Tibial nerve (tissue), 4 donors: ENCODE results near the gene RSPH1. TPM values are rescaled to one million over a fixed set of nuclear protein-coding genes. Genes with fewer than 3 reads are reported as not detected.

ENCODE experiments used
- DNase-seq, 2 donors: peaks; one replicate each; pipeline ENCODE4 v3.0.0-alpha.2; 2019; ENCODE audit warnings: low spot score in 2 of 2
- H3K27ac ChIP-seq, 4 donors: fragments of 200-600 bp; sonication (generic) in 3 of 4; one replicate each; pipeline ENCODE4 v1.5.1; 2017 to 2019; ENCODE audit warnings: mild to moderate bottlenecking in 1 of 4
- H3K27me3 ChIP-seq, 2 donors: fragments of 200-600 bp; sonication (generic) in 1 of 2; one replicate each; pipeline versions ENCODE4 v1.5.1 to v1.6.0; 2017 to 2019
- H3K36me3 ChIP-seq, 3 donors: fragments of 200-600 bp; sonication (generic); one replicate each; pipeline ENCODE4 v1.5.1; 2018 to 2019
- H3K4me1 ChIP-seq, 4 donors: fragments of 200-600 bp; sonication (generic) in 3 of 4; one replicate each; pipeline ENCODE4 v1.5.1; 2017 to 2019
- H3K4me3 ChIP-seq, 4 donors: fragments of 200-600 bp; sonication (generic) in 3 of 4; one replicate each; pipeline ENCODE4 v1.5.1; 2017 to 2019; ENCODE audit warnings: mild to moderate bottlenecking in 1 of 4, moderate library complexity in 1 of 4
- H3K9me3 ChIP-seq, 4 donors: fragments of 200-600 bp; sonication (generic) in 3 of 4; one replicate each; pipeline ENCODE4 v1.5.1; 2017 to 2019
- EP300 ChIP-seq, 2 donors: sonication (generic); formaldehyde crosslinking; IDR thresholded peaks; one replicate each; pipeline ENCODE4 v1.6.1; 2017; ENCODE audit warnings: antibody characterized with exemption in 2 of 2, mild to moderate bottlenecking in 1 of 2
- POLR2A ChIP-seq, 2 donors: fragments of 450-650 bp; IDR thresholded peaks; one replicate each; pipeline ENCODE4 v1.6.1; 2017; ENCODE audit warnings: antibody characterized with exemption in 2 of 2, mild to moderate bottlenecking in 2 of 2, moderate library complexity in 2 of 2
- WGBS, 2 donors: methylation state at CpG; one replicate each; pipeline ENCODE4 v1.1.5; 2018; 5-methylcytosine and 5-hydroxymethylcytosine counted together
- total RNA-seq, 4 donors: library from RNA; depleted of rRNA; stranded (reverse); fragments of >200 nt; gene quantifications; one replicate each; pipeline ENCODE4 v1.1.0, GENCODE V29; 2016
- TF ChIP-seq, protein P1 (sequence below), 5 experiments: fragments of 200-600 bp in 3 of 5; fragments of 450-650 bp in 2 of 5; sonication (generic) in 3 of 5; IDR thresholded peaks; one replicate each; pipeline ENCODE4 v1.5.1; 2016 to 2019; ENCODE audit warnings: antibody characterized with exemption in 5 of 5, mild to moderate bottlenecking in 3 of 5, moderate library complexity in 2 of 5

RSPH1 gene
- total RNA-seq, 4 donors from 2014 or later, result 0.21 to 1.7 TPM; not detected in 2

DNA sequence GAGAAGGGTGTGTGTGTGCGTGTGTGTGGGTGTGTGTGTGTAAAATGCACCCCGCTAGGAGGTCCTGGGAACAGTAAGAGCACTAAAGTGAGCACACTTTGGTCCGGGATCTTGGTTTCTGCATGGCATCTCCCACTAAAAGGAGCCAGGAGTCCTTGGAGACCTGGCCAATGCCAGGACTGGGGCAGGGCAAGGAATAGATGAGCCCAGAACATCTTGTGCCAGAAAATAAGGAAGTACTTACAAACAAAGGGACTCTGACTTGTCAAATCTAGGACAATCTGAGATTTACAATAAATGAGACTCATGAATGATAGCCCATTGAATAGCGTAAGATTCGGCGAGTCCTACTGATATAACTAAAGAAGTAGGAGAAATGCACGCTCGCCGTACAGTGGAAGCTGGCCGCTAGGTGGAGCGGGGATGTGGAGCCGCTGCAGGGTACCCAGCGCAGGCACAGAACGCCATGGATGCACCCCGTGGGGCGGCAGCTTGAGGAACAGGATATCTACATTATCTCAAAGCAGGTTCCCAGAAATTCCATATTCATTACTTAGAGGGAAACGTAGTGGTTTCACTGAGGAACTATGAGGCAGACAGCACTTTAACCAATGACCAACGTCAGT is 24.7 kb upstream of the RSPH1 start:
- no peak overlapping the region for H3K4me3 ChIP-seq
- H3K4me1 ChIP-seq, result peaks cover 0 to 28% (median 11%) of the 10 kb centered on the region in 4 donors
- 81 to 83% methylated on average over 18 of the region's 18 CpGs for WGBS, 2 donors
- no peak for DNase-seq
- H3K27ac ChIP-seq, result peak overlapping the region in 1 of 4 donors; percentile 46
- no peaks in the 10 kb centered on the region for H3K9me3 ChIP-seq
- H3K27me3 ChIP-seq, result no peaks in the 10 kb centered on the region
- H3K36me3 ChIP-seq, result peaks cover 0 to 24% (median 0%) of the 10 kb centered on the region in 3 donors
- TF ChIP-seq, protein P1, sequence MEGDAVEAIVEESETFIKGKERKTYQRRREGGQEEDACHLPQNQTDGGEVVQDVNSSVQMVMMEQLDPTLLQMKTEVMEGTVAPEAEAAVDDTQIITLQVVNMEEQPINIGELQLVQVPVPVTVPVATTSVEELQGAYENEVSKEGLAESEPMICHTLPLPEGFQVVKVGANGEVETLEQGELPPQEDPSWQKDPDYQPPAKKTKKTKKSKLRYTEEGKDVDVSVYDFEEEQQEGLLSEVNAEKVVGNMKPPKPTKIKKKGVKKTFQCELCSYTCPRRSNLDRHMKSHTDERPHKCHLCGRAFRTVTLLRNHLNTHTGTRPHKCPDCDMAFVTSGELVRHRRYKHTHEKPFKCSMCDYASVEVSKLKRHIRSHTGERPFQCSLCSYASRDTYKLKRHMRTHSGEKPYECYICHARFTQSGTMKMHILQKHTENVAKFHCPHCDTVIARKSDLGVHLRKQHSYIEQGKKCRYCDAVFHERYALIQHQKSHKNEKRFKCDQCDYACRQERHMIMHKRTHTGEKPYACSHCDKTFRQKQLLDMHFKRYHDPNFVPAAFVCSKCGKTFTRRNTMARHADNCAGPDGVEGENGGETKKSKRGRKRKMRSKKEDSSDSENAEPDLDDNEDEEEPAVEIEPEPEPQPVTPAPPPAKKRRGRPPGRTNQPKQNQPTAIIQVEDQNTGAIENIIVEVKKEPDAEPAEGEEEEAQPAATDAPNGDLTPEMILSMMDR (IDR thresholded peaks at IDR 0.05), result no peak
- TF ChIP-seq POLR2A (IDR thresholded peaks at IDR 0.05), result no peak

DNA sequence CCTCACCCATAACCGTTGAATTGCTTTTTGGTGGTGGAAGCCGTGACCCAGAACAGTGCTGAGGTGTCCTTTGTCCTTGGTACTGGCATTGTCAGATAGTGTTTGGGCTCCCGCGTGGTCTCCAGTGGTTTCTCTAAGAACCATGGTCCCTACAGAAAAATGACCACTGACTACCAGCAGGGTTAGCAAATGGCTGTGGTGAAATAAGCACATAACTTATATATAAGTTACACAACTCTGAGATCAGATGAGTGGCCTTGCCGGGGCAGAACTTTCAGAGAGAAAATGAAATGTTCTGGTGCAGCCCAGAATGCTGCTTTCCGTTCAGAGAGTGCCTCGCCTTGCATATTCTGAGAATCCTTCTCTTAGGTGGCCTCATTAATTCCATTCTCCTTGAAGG is 22.6 kb upstream of the RSPH1 start:
- H3K9me3 ChIP-seq, result no peaks in the 10 kb centered on the region
- WGBS, 2 donors, result 87 to 89% methylated on average over 7 of the region's 7 CpGs
- TF ChIP-seq, protein P1 (IDR thresholded peaks at IDR 0.05), result no peak
- TF ChIP-seq EP300 (IDR thresholded peaks at IDR 0.05) (no peak), POLR2A (IDR thresholded peaks at IDR 0.05) (no peak)
- peaks cover 0 to 24% (median 2%) of the 10 kb centered on the region in 4 donors for H3K4me1 ChIP-seq
- H3K4me3 ChIP-seq, result no peak overlapping the region
- no peaks in the 10 kb centered on the region for H3K27me3 ChIP-seq
- no peak overlapping the region for H3K27ac ChIP-seq
- DNase-seq, result no peak
- peaks cover 0 to 24% (median 0%) of the 10 kb centered on the region in 3 donors for H3K36me3 ChIP-seq

DNA sequence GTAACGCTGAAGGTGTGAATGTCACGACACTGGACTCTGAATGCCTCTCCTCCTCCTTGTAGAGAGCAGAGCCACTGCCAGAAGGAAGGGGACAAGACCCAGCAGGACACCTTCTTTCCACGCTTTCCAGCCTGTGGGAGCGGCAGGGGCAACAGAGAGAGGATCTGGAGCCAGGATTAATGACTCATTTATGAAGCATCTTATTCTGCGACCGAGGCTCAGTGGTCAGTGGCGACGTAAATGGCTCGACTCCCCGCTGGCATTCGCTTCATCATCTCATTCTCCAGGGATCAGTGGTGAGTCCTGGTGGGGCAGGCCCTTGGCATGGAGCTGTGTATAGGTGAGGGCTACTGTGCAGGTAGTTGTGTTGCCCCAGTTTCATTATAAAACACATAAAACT is 22.2 kb upstream of the RSPH1 start:
- Histone ChIP-seq H3K9me3 (no peaks in the 10 kb centered on the region), H3K4me1 (peaks cover 0 to 26% (median 3%) of the 10 kb centered on the region in 4 donors), H3K27me3 (no peaks in the 10 kb centered on the region), H3K4me3 (no peak overlapping the region), H3K36me3 (peaks cover 0 to 24% (median 0%) of the 10 kb centered on the region in 3 donors), H3K27ac (no peak overlapping the region)
- no peak for DNase-seq
- TF ChIP-seq POLR2A (IDR thresholded peaks at IDR 0.05) (no peak), EP300 (IDR thresholded peaks at IDR 0.05) (no peak)
- TF ChIP-seq, protein P1 (IDR thresholded peaks at IDR 0.05), result no peak
- 58 to 71% methylated on average over 11 of the region's 11 CpGs for WGBS, 2 donors

DNA sequence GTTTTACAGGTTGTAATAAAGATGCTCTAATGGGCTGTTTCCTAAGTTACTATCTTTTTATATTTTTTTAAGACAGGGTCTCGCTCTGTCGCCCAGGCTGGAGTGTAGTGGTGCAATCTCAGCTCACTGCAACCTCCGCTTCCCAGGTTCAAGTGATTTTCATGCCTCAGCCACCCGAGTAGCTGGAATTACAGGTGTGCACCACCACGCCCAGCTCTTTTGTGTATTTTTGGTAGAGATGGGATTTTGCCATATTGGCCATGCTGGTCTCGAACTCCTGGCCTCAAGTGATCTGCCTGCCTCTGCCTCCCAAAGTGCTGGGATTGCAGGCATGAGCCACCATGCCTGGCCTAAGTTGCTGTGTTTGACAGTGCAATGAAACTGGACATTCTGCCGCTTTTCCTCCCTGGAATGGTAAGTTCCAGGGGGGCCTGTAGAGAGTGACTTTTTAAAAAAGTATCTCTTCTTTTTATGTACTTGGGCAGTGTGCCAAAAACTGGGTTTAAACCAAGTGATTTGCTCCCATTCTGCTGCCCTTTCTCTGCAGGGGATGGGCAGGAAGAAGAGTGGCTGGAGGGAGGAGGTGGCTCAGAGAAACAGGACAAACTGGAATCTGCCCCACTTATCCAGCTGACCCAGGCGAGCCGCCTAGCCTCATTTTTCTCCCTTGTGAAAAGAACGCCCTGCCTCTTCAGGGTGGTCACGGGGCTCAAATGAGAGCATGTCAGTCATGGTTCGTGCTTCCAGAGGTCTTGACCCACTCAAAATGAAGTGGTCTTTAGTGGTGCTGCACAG is 19.9 kb upstream of the RSPH1 start:
- H3K27me3 ChIP-seq, result no peaks in the 10 kb centered on the region
- no peak for DNase-seq
- H3K36me3 ChIP-seq, result peaks cover 0 to 14% (median 0%) of the 10 kb centered on the region in 3 donors
- WGBS, 2 donors, result 82 to 91% methylated on average over 12 of the region's 12 CpGs
- no peak for TF ChIP-seq EP300 (IDR thresholded peaks at IDR 0.05)
- TF ChIP-seq, protein P1 (IDR thresholded peaks at IDR 0.05), result no peak
- TF ChIP-seq POLR2A (IDR thresholded peaks at IDR 0.05), result no peak
- H3K9me3 ChIP-seq, result no peaks in the 10 kb centered on the region
- H3K27ac ChIP-seq, result peak overlapping the region in 1 of 4 donors; percentile 1
- H3K4me3 ChIP-seq, result no peak overlapping the region
- H3K4me1 ChIP-seq, result peaks cover 0 to 33% (median 4%) of the 10 kb centered on the region in 4 donors

DNA sequence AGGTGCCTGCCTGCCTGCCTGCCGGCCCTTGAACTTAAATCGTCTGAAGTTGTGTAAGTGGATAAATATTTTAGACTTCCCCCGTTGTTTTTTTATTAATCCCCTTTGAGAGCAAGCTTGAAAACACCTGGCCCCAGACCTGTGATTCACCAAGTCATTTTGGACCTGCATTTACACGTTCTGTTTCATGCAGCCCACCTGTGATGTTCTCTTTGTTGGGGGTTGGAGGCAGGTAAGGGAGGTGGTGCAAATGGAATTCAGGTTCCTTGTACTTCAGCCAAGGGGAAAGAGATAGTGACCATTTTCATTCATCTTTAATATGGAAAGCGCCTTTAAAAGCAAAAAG is 18.8 kb upstream of the RSPH1 start:
- H3K36me3 ChIP-seq, result peaks cover 0 to 14% (median 0%) of the 10 kb centered on the region in 3 donors
- no peak for DNase-seq
- H3K27ac ChIP-seq, result peak overlapping the region in 2 of 4 donors; percentile 75 to 87
- TF ChIP-seq POLR2A (IDR thresholded peaks at IDR 0.05), result no peak
- no peak for TF ChIP-seq EP300 (IDR thresholded peaks at IDR 0.05)
- TF ChIP-seq, protein P1 (IDR thresholded peaks at IDR 0.05), result no peak
- 38 to 42% methylated on average over 5 of the region's 5 CpGs for WGBS, 2 donors
- peak overlapping the region; percentile 58 to 95 (median 72) for H3K4me3 ChIP-seq
- peaks cover 0 to 28% (median 4%) of the 10 kb centered on the region in 4 donors for H3K4me1 ChIP-seq
- H3K27me3 ChIP-seq, result no peaks in the 10 kb centered on the region
- H3K9me3 ChIP-seq, result no peaks in the 10 kb centered on the region
